WI38 (cell line): ENCODE measurements around the gene PTPN23.

Source experiments
- H3K4me3 ChIP-seq: 2 replicates; pipeline ENCODE4 v1.5.1; 2011; ENCODE audit warnings: low read depth, mild to moderate bottlenecking, control low read depth, low read length
- TF ChIP-seq, protein P1 (sequence below): IDR thresholded peaks from 2 replicates; pipeline ENCODE4 v1.5.1; 2012; ENCODE audit warnings: low read depth, mild to moderate bottlenecking, control low read depth, low read length

Gene PTPN23

DNA sequence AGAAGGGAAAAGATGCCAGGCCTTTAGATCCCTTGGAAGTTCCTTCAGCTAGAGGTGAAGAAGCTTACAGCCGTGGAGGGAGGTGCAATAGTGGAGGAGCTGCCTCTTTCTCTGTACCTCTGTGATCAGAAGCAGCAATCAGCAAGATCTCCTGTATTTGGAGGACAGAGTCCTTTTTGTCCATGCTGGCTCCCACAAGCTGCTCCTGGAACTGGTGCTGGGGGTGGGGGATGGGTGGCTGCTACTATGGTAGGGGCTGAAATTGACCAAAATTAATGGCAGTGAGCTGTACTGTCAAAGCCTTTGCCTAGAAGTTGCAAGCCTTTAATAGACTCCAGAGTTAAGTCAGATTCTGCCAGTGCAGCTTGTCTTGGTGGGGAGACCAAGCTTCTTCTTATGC, 18.2 kb downstream of the PTPN23 start:
- TF ChIP-seq, protein P1, sequence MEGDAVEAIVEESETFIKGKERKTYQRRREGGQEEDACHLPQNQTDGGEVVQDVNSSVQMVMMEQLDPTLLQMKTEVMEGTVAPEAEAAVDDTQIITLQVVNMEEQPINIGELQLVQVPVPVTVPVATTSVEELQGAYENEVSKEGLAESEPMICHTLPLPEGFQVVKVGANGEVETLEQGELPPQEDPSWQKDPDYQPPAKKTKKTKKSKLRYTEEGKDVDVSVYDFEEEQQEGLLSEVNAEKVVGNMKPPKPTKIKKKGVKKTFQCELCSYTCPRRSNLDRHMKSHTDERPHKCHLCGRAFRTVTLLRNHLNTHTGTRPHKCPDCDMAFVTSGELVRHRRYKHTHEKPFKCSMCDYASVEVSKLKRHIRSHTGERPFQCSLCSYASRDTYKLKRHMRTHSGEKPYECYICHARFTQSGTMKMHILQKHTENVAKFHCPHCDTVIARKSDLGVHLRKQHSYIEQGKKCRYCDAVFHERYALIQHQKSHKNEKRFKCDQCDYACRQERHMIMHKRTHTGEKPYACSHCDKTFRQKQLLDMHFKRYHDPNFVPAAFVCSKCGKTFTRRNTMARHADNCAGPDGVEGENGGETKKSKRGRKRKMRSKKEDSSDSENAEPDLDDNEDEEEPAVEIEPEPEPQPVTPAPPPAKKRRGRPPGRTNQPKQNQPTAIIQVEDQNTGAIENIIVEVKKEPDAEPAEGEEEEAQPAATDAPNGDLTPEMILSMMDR = no peak
- H3K4me3 ChIP-seq = no peak overlapping the region

DNA sequence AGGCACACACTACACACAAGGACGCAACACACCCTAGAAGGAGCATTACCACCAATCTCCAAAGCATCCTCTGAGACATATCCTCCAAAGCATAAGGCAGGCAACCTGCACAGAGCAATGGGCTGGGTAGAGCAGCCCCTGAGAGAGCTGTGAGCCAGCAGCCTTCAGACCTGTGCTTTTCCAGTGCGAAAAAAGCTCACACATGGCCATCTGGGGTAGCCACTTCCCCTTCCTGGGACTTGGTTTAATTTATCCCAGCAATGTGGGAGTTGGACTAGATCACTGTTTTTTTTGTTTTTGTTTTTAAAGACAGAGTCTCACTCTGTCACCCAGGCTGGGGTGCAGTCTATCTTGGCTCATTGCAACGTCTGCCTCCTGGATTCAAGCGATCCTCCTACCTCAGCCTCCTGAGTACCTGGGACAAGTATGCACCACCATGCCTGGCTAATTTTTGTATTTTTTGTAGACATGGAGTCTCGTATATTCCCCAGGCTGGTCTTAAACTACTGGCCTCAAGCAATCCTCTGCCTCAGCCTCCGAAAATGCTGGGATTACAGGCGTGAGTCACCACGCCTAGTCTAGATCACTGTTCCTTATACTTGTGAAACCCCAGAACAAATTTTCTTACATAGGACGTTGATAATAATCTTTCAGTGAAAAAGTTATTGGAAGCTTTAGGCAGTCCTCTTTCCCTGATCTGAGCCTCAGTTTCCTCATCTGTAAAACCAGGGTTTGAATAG, 18.9 kb downstream of the PTPN23 start:
- no peak overlapping the region for H3K4me3 ChIP-seq
- TF ChIP-seq, protein P1 = no peak

DNA sequence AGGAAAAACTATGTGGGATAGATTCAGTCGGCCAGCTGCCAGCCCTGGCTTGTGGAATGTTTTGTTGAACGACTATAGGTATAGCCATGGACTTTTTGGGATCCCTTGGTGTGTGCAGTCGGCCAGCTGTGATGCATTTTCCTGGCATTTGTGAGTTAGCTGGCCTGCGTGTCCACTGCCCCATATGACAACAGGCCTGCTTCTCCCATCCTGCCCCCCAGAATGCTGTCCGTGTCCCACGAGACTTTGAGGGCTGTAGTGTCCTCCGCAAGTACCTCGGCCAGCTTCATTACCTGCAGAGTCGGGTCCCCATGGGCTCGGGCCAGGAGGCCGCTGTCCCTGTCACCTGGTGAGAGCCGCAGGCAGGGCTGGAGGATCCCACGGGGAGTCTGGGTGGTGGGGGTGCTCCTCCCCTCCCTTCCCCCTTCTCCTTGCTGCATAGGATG, 23.6 kb downstream of the PTPN23 start:
- no peak overlapping the region for H3K4me3 ChIP-seq
- TF ChIP-seq, protein P1 = no peak

DNA sequence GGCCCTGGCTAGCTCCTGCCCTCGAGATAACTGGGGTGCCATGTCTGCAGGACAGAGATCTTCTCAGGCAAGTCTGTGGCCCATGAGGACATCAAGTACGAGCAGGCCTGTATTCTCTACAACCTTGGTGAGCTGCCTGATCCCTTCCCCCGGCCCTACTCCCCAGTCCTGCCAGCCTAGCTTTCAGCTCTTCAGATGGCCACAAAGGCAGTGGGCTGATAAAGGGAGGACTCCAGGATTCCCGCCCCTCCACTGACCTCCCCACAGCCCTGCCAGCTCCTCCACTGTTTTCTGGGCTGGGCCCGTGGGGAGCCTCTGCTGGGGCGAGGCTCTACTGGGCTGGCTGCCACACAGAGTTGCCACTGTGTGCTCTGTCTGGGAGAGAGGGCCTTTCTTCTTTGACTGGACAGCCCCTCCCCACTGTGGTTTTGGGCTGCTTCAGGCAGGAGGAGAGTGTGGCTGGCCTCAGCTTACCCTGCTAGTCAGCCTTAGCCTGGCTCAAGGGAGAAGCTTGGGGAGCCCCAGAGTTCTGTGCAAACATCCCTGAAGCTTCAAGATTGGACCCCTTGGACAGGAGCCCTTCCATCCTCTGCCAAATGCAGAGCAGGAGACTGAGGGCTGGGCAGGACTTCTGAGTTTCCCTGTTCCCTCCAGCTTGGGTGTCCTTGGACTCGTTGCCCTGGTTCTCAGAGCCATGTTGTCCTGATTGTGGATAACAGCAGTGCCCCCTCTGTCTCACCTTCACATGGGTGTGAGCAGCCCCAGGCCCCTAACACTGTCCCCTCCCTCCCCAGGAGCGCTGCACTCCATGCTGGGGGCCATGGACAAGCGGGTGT, 24.4 kb downstream of the PTPN23 start:
- TF ChIP-seq, protein P1 = no peak
- no peak overlapping the region for H3K4me3 ChIP-seq

DNA sequence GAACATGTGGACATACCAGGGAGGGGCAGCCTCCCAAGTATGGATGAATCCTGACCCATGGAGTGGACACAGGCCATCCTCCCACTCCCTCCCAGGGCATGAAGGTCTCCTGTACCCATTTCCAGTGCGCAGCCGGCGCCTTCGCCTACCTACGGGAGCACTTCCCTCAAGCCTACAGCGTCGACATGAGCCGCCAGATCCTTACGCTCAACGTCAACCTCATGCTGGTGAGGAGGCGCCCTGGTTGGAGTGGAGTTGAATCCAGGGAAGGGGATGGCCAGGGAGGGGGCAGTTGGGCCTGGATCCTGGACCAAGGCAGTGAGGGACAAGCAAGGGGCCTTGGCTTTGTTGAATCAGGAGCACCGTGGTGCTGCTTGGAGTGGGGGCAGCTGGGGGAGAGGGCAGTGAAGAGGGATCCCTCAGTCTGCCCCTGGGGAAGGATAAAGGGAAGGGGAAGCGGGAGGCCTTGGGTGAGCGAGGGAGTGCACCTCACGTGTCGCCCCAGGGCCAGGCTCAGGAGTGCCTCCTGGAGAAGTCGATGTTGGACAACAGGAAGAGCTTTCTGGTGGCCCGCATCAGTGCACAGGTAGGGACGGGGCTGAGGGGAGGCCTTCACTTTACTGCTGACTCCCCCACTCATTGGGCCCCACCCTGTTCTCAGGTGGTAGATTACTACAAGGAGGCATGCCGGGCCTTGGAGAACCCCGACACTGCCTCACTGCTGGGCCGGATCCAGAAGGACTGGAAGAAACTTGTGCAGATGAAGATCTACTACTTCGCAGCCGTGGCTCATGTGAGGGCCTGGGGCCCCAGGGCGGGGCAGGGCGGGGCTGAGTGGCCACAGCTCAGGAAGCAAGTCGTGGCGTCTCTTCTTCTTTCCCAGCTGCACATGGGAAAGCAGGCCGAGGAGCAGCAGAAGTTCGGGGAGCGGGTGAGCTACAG, 25.3 kb downstream of the PTPN23 start:
- H3K4me3 ChIP-seq = no peak overlapping the region
- TF ChIP-seq, protein P1 = no peak

DNA sequence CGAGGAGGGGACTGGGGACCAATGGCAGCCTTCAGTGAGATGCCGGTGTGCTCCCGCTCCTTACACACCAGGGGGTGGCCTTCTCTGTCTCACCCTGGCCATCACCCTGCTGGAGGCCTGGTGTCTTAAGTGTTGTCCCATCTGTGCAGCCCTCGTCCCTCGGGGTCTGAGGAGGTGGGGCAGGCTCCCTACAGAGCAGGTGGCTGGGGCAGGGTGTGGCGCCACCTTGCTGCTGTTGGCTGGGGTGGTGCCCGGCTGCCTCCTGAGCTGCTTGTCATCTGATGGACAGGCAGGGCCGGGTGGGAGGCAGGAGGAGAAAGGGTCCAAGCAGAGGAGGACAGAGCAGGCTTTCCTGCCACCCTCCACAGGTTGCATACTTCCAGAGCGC, 25.9 kb downstream of the PTPN23 start:
- TF ChIP-seq, protein P1 = no peak
- H3K4me3 ChIP-seq = no peak overlapping the region
